MM.1S (cell line): Measurements from ENCODE around the gene THADA.

Experiments used
- DNase-seq: peaks from one replicate; pipeline ENCODE4 v3.0.0-alpha.2; 2015
- H2AFZ ChIP-seq: fragments of 300-600 bp; sonication (generic); 2 replicates; pipeline ENCODE4 v1.6.0; 2016; ENCODE audit warnings: antibody characterized with exemption, low read length
- H3F3A ChIP-seq: fragments of 300-600 bp; sonication (generic); 2 replicates; pipeline ENCODE4 v1.6.1; 2016; ENCODE audit warnings: mild to moderate bottlenecking, antibody characterized with exemption, low read length, moderate library complexity, mixed read lengths; ENCODE audit not compliant: insufficient read depth
- H3K27ac ChIP-seq: fragments of 300-600 bp; sonication (generic); 2 replicates; pipeline ENCODE4 v1.5.1; 2016; ENCODE audit warnings: mild to moderate bottlenecking, low read length
- H3K27me3 ChIP-seq: fragments of 300-600 bp; sonication (generic); replicated peaks from 2 replicates; pipeline ENCODE4 v1.6.0; 2016; ENCODE audit warnings: low read length; ENCODE audit not compliant: insufficient read depth
- H3K36me3 ChIP-seq: fragments of 300-600 bp; sonication (generic); replicated peaks from 2 replicates; pipeline ENCODE4 v1.6.1; 2016; ENCODE audit warnings: mild to moderate bottlenecking, low read length, mixed read lengths; ENCODE audit not compliant: insufficient read depth
- H3K4me1 ChIP-seq: fragments of 300-600 bp; sonication (generic); 2 replicates; pipeline ENCODE4 v1.6.1; 2016; ENCODE audit warnings: low read length, mixed read lengths
- H3K4me2 ChIP-seq: fragments of 300-600 bp; sonication (generic); 2 replicates; pipeline ENCODE4 v1.6.0; 2016; ENCODE audit warnings: low read depth, low read length
- H3K4me3 ChIP-seq: fragments of 300-600 bp; sonication (generic); 2 replicates; pipeline ENCODE4 v1.5.1; 2016; ENCODE audit warnings: low read length, mixed read lengths
- H3K79me2 ChIP-seq: fragments of 300-600 bp; sonication (generic); 2 replicates; pipeline ENCODE4 v1.6.1; 2016; ENCODE audit warnings: mixed run types, low read length, mixed read lengths
- H3K9ac ChIP-seq: fragments of 300-600 bp; sonication (generic); 2 replicates; pipeline ENCODE4 v1.6.1; 2016; ENCODE audit warnings: low read length, mixed read lengths
- H3K9me2 ChIP-seq: fragments of 300-600 bp; sonication (generic); replicated peaks from 2 replicates; pipeline ENCODE4 v1.6.1; 2016; ENCODE audit warnings: mild to moderate bottlenecking, low read length, mixed read lengths; ENCODE audit not compliant: insufficient read depth
- H3K9me3 ChIP-seq: fragments of 300-600 bp; sonication (generic); replicated peaks from 2 replicates; pipeline ENCODE4 v1.6.1; 2016; ENCODE audit warnings: mild to moderate bottlenecking, low read length, mixed read lengths; ENCODE audit not compliant: insufficient read depth
- H4K20me1 ChIP-seq: fragments of 300-600 bp; sonication (generic); 2 replicates; pipeline ENCODE4 v1.6.1; 2016; ENCODE audit warnings: mild to moderate bottlenecking, low read length, moderate library complexity, mixed read lengths; ENCODE audit not compliant: insufficient read depth
- CTCF ChIP-seq: fragments of 300-600 bp; sonication (generic); IDR thresholded peaks from 2 replicates; pipeline ENCODE4 v1.5.1; 2016; ENCODE audit warnings: antibody characterized with exemption, low read length, mixed read lengths
- EZH2 ChIP-seq: fragments of 300-600 bp; sonication (generic); optimal IDR thresholded peaks from 2 replicates; pipeline ENCODE3; 2017; ENCODE audit warnings: low read depth, mild to moderate bottlenecking, antibody characterized with exemption, low read length, mixed read lengths
- EZH2phosphoT487 ChIP-seq: fragments of 300-600 bp; sonication (generic); IDR thresholded peaks from 2 replicates; pipeline ENCODE4 v1.6.1; 2018; ENCODE audit warnings: antibody characterized with exemption, low read length

Gene THADA

GRCh38 chr2:43467891-43468290, 127.9 kb downstream of the THADA start:
- no peaks in the 10 kb centered on the region for H3K36me3 ChIP-seq
- H3K9me2 ChIP-seq = no peaks in the 10 kb centered on the region
- H2AFZ ChIP-seq = no peak overlapping the region
- H3F3A ChIP-seq = no peaks in the 10 kb centered on the region
- no peak overlapping the region for H3K4me2 ChIP-seq
- no peaks in the 10 kb centered on the region for H3K79me2 ChIP-seq
- peaks cover 4% of the 10 kb centered on the region for H3K4me1 ChIP-seq
- no peak overlapping the region for H3K27ac ChIP-seq
- H3K4me3 ChIP-seq = no peak overlapping the region
- no peaks in the 10 kb centered on the region for H3K27me3 ChIP-seq
- DNase-seq = no peak
- no peak for TF ChIP-seq CTCF
- TF ChIP-seq EZH2 = no peak
- no peak for TF ChIP-seq EZH2phosphoT487
- H3K9ac ChIP-seq = no peak overlapping the region
- H4K20me1 ChIP-seq = no peaks in the 10 kb centered on the region
- H3K9me3 ChIP-seq = no peaks in the 10 kb centered on the region

GRCh38 chr2:43465234-43465633, 130.6 kb downstream of the THADA start:
- peaks cover 16% of the 10 kb centered on the region for H3F3A ChIP-seq
- DNase-seq = no peak
- H3K27ac ChIP-seq = no peak overlapping the region

GRCh38 chr2:43464590-43464989, 131.2 kb downstream of the THADA start:
- no peaks in the 10 kb centered on the region for H3K27me3 ChIP-seq
- H3K79me2 ChIP-seq = no peaks in the 10 kb centered on the region
- H3K36me3 ChIP-seq = no peaks in the 10 kb centered on the region
- H3K4me3 ChIP-seq = no peak overlapping the region
- TF ChIP-seq CTCF = no peak
- TF ChIP-seq EZH2phosphoT487 = no peak
- no peak for TF ChIP-seq EZH2
- no peak overlapping the region for H3K27ac ChIP-seq
- H3K4me2 ChIP-seq = no peak overlapping the region
- no peaks in the 10 kb centered on the region for H3K9me2 ChIP-seq
- H3F3A ChIP-seq = peaks cover 16% of the 10 kb centered on the region
- no peak overlapping the region for H2AFZ ChIP-seq
- H4K20me1 ChIP-seq = no peaks in the 10 kb centered on the region
- H3K9me3 ChIP-seq = no peaks in the 10 kb centered on the region
- DNase-seq = no peak
- no peak overlapping the region for H3K9ac ChIP-seq
- H3K4me1 ChIP-seq = peaks cover 32% of the 10 kb centered on the region

More at GRCh38 chr2:43465234-43465633, 130.6 kb downstream of the THADA start:
- Histone ChIP-seq H3K4me3 (no peak overlapping the region), H3K36me3 (no peaks in the 10 kb centered on the region), H3K9ac (no peak overlapping the region), H2AFZ (no peak overlapping the region), H3K4me1 (peaks cover 31% of the 10 kb centered on the region), H3K9me2 (no peaks in the 10 kb centered on the region), H4K20me1 (no peaks in the 10 kb centered on the region), H3K4me2 (no peak overlapping the region), H3K27me3 (no peaks in the 10 kb centered on the region), H3K79me2 (no peaks in the 10 kb centered on the region), H3K9me3 (no peaks in the 10 kb centered on the region)
- TF ChIP-seq CTCF (no peak), EZH2 (no peak), EZH2phosphoT487 (no peak)
